ENCODE measurements around the gene ZNF362. TPM values are rescaled to one million over a fixed set of nuclear protein-coding genes. Genes with fewer than 3 reads are reported as not detected.

The ZNF362 gene
- total RNA-seq, 1 donor from 2014 or later: 14.0 TPM

DNA sequence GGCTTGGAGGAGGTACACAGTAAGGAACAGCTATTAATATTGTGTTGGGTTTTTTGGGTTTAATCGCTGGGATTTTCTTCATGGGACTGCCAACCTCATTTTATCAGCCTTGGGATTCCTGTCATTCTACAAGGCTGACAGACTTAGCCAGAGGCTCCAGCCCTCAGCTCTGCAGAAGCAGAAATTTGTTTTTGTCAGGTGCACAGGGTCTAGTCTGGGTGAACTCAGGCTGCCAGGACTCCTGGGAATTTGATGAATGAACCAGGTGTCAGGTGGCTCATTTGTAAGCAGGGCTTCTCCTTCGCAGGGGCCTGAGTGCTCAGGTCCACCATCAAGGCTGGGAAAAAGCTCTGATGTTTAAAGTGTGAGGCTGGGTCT is 11.5 kb upstream of the ZNF362 start:
- no peak for ATAC-seq

DNA sequence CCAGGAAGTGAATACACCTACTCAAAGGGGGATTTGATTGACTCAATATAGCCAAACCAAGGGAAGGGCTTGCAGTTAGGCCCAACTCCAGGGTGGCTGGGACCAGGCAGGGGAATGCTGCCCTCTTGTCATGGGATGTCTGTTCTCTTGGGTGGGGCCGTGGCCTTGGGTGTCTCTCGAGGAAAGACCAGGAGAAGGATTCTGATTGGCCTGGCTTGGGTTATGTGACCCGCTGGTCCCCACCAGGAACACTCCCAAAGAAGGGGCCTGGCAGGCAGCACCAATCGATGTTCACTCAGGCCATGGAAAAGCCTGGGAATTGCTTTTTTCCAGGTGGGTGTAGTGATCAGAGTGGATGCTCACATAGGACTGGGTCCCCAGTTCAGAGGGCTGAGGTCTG is 10.1 kb upstream of the ZNF362 start:
- ATAC-seq: no peak

DNA sequence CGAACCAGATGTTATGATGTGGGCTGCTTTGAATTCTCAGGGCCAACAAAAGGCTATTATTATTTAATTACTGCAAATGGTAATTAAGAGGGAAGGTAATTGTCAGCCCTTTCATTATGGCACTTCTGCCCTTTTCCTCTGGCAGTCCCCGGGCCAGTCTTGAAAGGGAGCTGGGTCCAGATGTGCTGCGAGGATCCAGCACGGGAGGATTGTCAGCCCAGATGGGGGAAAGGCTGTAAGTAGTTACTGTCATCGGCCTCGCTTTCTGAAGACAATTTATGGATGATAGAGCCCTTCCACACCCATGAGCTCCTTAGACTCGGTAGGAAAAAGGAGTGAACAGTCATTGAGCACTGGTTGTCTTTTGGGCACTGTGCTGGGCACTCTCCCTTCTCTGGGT is 8.7 kb upstream of the ZNF362 start:
- no peak for ATAC-seq

DNA sequence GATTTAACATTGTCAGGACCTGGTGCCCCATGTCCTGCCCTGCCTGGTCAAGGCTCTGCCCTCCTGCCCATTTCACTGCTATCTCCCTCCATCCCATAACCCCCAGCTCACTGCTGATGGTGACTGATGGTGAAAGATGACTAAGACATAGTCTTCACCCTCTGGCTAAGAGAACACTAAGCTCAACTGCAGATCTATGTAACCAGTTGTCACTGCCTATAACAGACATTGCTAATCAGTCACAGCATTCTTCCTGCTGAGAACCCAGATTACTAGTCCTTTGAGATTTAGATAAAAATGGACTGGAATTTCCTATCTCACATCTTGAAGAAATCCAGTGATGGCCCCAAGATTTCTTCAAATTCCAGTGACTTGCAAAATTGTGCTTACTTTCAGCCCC is 8.0 kb upstream of the ZNF362 start:
- ATAC-seq: no peak

- no peak for ATAC-seq
Measured at GRCh38 chr1:33249422-33249821, 6.9 kb upstream of the ZNF362 start.

GRCh38 chr1:33250217-33250616 is 6.1 kb upstream of the ZNF362 start:
- no peak for ATAC-seq

- no peak for ATAC-seq
Measured at GRCh38 chr1:33250724-33251123, 5.6 kb upstream of the ZNF362 start.

- no peak for ATAC-seq
Measured at GRCh38 chr1:33254491-33254890, 1.8 kb upstream of the ZNF362 start.

DNA sequence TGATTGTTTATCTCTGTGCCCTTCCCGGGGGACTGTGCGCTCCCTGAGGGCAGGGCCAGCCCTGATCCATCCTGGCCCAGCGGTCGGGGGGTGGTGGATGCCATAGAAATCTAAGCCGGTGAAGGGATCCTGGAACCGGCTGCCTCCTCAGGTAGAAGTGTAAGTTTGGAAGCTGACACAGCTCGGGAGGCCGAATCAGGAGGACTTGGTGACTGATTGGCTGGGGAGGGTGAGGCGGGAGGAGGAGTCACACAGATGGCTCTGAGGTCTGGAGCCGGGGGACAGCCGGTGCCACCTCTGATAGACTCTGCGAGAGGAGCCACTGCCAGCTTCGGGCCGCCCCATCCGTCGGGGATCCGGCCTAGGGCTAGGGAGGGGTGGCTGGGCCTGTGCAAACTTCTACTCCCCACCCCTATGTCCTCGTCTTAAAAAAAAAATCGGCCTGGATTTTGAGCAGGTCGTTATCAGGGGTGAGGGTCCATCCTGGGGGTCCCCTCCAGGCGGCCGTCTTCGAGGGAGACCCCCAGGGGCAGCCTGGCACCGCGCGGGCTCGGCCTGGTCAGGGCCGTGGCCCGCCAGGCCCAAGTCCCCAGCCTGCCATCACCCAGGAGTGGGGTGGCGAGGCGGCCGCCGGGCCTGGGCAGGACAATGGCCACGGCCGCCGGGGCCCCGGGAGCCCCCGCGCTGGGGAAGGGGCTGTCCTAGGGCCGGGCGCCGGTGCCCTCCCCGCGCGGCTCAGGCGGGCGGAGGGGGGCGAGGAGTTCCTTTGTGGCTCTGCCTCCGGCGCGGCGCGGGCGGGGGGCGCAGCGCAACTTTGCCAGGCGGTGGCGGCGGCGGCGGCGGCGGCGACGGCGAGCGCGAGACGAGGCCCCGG is 708 bp upstream of the ZNF362 start:
- peak; percentile 78 for ATAC-seq

DNA sequence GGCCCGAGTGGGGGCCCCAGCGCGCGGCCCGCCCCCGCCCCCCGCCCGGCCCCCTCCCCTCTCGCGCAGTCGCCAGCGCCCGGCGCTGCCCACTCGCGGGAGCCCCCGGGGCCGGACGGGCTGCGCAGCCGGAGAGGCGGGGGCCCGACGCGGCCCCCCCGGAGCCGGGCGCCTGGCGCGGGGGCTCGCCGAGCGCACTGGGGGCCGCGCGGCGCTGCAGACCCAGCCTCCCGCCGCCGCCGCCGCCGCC is 146 bp upstream of the ZNF362 start:
- ATAC-seq: no peak

GRCh38 chr1:33257207-33257771 is 997 bp downstream of the ZNF362 start:
- ATAC-seq: no peak

DNA sequence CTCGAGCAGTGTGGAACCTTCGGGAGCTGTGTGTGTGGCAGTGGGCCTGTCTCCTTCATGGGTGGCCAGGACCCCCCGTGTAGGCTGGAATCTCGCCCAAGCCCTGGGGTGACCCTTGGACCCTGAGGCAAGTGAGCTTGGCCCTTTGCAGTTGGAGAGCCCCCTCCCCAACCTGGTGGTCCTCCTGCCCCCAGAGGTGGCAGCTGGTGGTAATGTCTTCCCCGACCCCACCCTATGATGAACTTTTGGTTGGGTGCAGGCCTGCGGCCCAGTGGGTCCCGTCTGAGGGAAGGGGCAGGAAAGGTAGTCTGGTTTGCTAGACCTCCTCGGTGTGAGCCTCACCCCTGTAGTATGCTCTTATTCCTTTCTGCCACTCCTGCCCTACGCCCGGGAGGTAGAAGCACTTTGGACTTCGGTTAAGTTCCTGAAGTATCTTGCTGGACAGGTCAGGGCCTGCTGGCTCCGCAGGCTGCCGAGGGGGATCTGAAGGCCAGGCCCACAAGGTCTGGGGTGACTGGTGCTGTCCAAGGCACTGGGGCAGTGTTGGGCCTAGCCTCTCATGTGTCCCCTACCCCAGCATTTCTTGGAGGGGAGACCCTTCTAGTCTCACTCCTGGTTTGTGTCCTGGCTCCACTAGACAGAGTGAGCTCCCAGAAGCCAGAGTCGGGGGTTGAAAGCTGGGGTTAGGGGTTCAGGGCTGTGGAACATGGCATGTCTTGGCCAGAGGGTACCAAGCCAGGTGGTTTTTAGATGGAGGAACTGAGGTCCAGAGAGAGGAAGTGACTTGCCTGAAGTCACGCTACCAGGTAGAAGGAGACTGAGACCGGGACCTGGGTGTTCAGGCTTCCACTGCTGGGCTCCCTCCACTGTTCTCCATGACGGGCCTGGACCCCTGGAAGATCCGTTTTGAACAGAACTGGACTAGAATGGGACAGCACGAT is 1.8 kb downstream of the ZNF362 start:
- no peak for ATAC-seq

- no peak for ATAC-seq
Measured at GRCh38 chr1:33258788-33259274, 2.5 kb downstream of the ZNF362 start.

DNA sequence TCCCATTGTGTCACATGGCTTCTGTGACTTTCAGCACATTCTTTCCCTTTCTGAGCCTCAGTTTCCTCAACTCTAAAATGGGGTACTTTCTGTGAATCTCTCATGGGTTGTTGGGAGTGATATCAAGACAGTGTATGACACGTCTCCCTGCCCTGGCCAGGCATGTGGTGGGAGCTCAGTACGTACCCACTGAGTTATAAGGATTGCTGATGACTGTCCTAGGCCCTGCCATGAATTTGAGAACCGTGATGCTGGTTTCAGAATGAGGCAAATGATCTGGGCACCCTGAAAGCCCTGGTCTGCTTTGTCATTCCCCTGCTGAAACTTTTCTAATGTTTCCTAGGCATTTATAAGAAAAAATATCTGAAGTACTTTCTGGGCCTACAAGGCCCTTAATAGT is 3.6 kb downstream of the ZNF362 start:
- no peak for ATAC-seq

DNA sequence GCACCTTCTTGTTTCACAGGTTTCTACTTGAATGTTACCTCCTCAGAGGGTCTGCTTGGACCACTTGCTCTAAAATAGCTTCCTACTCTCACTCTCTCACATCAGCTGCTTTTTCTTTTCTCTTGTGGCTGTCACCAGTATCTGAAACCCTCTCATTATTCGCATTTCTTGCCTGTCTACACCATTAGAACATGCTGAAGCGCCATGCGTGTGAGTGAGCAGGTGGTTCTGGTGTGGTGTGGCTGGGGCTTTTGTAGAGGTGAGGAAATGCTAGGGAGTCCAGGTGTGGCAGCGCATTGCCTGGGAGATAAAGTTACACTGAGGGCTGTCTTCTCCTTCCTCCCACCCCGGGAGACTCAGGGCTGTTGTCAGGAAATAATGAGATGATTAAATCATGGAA is 4.1 kb downstream of the ZNF362 start:
- no peak for ATAC-seq

DNA sequence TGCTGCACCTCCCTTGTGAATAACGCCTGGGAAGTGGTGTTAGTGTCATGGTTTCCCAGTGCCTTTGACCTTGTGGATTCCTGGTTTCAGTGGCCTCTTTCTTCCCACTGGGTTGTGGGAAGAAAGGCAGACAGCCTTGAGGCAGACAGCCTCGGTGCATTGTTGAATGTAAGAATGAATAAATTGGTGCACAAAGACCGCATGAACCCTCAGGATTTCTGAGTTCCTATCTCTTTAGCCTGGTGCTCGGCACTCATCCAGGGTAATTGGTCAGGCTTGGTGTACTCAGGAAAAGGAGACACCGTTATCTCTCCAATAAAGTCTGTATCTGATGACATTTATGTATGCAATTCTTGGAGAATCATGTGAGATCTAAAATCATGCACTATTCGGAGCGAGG is 5.1 kb downstream of the ZNF362 start:
- ATAC-seq: no peak

DNA sequence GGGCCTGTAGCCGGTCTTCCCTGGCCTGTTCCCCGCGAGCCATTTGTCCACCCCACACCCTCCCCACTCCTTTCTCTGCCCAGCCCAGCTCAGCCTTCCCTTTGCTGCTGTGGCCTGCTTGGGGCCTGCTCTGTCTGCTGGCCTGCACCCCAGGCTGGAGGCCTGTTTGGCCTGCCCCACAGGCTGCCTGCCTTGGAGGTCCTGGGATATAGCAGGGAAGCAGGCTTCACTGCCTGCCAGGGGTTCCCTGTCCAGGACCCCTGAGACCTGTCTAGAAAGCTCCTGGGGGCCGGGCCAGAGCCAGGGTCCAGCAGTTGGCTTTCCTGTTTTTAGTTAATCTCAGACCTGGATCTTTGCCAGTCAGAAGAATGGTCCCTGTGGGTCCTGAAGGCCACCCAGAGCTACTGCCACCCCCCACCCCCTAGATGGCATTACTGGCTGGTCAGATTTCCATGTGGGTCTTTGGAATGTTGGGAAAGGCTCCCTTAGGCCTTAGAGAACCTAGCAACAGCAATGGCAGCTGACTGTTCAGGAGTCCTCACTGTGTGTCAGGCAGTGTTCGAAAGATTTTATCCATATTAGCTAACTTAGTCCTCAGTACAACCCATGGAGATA is 7.7 kb downstream of the ZNF362 start:
- no peak for ATAC-seq

DNA sequence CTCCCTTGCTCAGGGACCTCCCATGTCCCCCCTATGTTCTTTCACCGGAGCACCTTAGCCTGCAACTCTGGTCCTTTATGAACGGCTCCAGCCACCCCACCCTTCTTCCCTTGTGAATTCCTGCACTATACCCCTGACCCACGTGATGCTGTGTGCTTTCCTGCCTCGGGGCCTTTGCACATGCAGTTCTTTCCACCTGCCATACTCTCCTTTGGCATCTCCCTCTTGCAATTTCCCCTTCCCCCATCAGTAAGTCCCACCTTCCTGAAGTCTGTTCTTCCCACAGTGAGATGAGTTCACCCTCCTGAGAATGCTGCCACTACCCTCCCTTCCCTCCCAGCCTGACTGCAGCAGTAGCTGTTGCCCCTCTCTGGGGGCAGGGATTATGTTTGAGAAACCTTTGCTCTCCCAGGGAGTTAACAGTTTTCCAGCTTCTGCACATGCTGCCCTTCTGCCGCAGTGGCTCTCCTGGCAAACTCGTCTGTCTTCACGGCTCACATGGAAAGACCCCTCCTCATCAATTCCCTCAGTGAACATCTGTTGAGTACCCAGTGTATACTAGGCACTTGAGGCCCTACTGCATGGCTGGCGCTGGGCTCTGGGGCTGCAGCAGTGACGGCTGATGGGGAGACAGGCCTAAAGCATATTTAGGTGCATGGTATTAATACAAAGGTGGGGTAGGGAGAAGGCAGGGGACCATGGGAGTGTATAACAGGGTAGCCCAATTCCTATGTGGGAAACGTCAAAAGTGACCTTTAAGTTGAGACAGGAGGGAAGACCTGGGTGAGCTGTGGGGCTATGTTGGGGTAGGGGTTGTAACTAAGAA is 9.7 kb downstream of the ZNF362 start:
- no peak for ATAC-seq

DNA sequence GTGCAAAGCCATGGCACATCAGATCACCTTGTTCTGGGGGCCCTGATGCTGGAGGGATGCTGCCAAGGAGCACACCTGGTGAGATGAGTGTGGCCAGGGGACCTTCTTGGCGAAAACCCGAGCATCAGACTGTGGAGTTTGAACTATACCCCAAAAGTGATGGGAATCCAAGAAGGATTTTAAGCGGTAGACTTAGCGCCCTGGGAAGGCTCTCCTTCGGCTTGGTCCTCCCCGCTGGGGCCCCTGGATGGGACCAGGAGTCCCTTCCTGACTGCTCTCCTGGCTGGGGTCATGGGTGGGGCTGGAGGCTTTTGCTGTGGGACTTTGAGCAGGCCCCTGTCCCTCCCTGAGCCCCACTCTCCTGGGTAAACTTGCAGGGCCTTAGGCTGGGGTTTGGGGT is 10.5 kb downstream of the ZNF362 start:
- ATAC-seq: no peak

DNA sequence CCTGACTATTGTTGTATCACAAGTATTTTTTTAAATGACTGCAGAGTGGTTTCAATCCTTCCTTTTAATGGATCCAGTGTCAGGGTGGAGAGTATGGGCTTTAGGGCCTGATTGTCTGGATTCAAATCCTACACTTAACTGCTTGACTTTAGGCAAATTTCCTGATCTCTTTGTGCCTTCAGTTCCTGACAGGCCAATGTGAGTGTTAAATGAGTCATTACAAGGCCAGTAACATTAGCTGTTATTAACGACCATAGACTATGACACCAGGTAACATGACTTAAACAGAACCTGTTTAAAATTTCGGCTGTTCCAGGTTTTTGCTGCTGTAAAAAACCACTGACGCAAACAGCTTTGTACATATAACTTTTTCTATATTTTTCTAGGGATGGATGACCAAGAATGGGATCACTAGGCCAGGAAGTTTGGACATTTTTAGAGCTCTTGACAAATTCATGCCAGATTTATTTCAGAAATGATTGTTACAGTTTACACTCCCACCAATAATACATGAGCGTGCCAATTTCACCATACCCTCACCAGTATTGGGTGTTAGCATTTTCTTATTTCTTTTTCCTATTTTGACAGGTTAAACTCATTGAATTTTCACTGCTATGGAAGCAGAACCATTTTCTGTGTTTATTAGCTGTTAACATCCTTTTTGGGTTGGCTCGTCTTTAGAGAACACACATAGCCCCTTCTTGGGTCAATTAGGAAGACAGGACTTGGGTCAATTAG is 11.3 kb downstream of the ZNF362 start:
- ATAC-seq: peak; percentile 79

GRCh38 chr1:33268457-33268856 is 12.2 kb downstream of the ZNF362 start:
- ATAC-seq: no peak
